SK-N-MC (cell line): ENCODE results near the gene AOPEP.

ENCODE experiments used
- DNase-seq: peaks from one replicate; pipeline ENCODE4 v3.0.0-alpha.2; 2011; ENCODE audit warnings: low read depth, low spot score
- H3K27ac ChIP-seq: fragments of 200-600 bp; sonication (generic); 2 replicates; pipeline ENCODE4 v1.5.1; 2016; ENCODE audit warnings: mixed run types
- H3K36me3 ChIP-seq: fragments of 200-600 bp; sonication (generic); 2 replicates; pipeline ENCODE4 v1.6.1; 2017; ENCODE audit warnings: antibody characterized with exemption, low read length, mixed read lengths; ENCODE audit not compliant: insufficient read depth
- H3K4me3 ChIP-seq: fragments of 200-600 bp; sonication (generic); 2 replicates; pipeline ENCODE4 v1.5.1; 2016
- H3K9ac ChIP-seq: fragments of 200-600 bp; sonication (generic); 2 replicates; pipeline ENCODE4 v1.8.0; 2017; ENCODE audit warnings: mixed run types, mixed read lengths; ENCODE audit not compliant: insufficient read length
- H3K9me3 ChIP-seq: fragments of 200-600 bp; sonication (generic); 2 replicates; pipeline ENCODE4 v1.6.1; 2017; ENCODE audit warnings: low read depth, mild to moderate bottlenecking, antibody characterized with exemption, low read length, moderate library complexity, mixed read lengths
- EZH2 ChIP-seq: fragments of 200-600 bp; sonication (generic); IDR thresholded peaks from one replicate; pipeline ENCODE4 v1.6.1; 2017; ENCODE audit warnings: antibody characterized with exemption
- FOXP2 ChIP-seq: optimal IDR thresholded peaks from 2 replicates; pipeline ENCODE3; 2011; ENCODE audit warnings: mild to moderate bottlenecking, moderate library complexity; ENCODE audit not compliant: insufficient read depth; ENCODE audit errors: extremely low read length, control extremely low read depth
- POLR2AphosphoS5 ChIP-seq: IDR thresholded peaks from 2 replicates; pipeline ENCODE4 v1.6.1; 2012; ENCODE audit warnings: mild to moderate bottlenecking, low read depth, low read length, borderline replicate concordance

The AOPEP gene

GRCh38 chr9:94791435-94791834, 64.9 kb downstream of the AOPEP start:
- no peak for DNase-seq
- Histone ChIP-seq H3K36me3 (peaks cover 22% of the 10 kb centered on the region; the same call in 1 of the 2 replicates), H3K9me3 (no peaks in the 10 kb centered on the region), H3K9ac (no peak overlapping the region), H3K4me3 (no peak overlapping the region), H3K27ac (no peak overlapping the region)
- no peak for TF ChIP-seq FOXP2
- no peak for TF ChIP-seq EZH2
- no peak for TF ChIP-seq POLR2AphosphoS5

- no peak for DNase-seq
- no peak overlapping the region for H3K4me3 ChIP-seq
- H3K9me3 ChIP-seq = no peaks in the 10 kb centered on the region
- no peak overlapping the region for H3K9ac ChIP-seq
- H3K36me3 ChIP-seq = peaks cover 22% of the 10 kb centered on the region; the same call in 1 of the 2 replicates
- no peak overlapping the region for H3K27ac ChIP-seq
- TF ChIP-seq POLR2AphosphoS5 (no peak), EZH2 (no peak), FOXP2 (no peak)
Observed at GRCh38 chr9:94792511-94792910, 66.0 kb downstream of the AOPEP start.

DNA sequence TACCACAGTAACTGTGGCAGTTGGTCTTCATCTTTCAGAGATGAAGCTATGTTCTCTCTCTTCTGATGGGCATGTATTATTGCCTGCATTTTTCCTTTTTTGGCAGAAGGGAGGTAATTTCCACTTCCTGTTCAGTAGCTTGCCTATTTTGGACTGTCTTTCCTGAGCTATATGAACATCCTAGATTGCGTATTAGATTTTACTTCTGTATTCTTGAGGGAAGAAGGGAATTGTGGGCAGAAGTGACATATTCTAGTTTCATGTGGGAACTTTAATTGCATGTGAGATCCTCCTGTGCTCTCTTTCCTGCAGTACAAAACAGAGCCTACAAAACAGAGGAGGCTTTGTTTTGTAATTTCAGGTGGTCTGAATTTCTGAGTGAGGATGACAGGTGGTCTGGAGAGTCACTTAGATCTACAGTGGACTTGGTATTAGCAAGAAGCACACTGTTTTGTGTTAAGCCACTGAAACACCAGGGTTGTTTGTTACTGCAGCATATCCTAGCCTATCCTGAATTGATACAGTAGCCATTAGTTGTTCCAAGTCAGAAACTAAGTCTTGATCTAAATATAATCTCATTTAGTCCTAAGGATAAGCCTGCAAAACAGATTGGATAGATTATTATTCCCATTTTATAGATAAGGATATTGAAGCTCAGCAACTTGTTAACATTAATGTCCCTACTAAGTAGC, 68.1 kb downstream of the AOPEP start:
- DNase-seq = no peak
- Histone ChIP-seq H3K9me3 (no peaks in the 10 kb centered on the region), H3K27ac (no peak overlapping the region), H3K36me3 (peaks cover 22% of the 10 kb centered on the region; the same call in 1 of the 2 replicates), H3K9ac (no peak overlapping the region), H3K4me3 (no peak overlapping the region)
- TF ChIP-seq POLR2AphosphoS5 = no peak
- no peak for TF ChIP-seq EZH2
- no peak for TF ChIP-seq FOXP2

DNA sequence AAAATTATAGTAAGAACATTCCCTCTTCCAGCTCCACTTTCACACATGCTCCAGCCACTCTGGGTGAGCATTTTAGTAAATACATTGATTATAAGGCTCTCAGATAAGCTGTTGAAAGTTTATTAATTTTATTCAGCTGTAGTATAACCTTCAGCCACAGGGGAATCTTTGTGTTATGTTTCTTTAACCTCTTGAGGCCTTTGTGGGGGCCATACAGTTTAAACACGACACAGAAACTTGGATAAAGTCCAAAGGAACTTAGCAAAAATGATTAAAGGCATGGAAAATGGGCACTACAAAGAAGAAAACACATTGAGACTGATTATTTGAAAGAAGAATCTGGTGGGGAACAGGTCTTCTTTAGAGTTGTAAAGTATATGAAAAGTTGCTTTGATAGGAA, 70.2 kb downstream of the AOPEP start:
- Histone ChIP-seq H3K27ac (no peak overlapping the region), H3K9ac (no peak overlapping the region), H3K9me3 (no peaks in the 10 kb centered on the region), H3K36me3 (peaks cover 26% of the 10 kb centered on the region), H3K4me3 (no peak overlapping the region)
- no peak for DNase-seq
- TF ChIP-seq FOXP2 (no peak), EZH2 (no peak), POLR2AphosphoS5 (no peak)

DNA sequence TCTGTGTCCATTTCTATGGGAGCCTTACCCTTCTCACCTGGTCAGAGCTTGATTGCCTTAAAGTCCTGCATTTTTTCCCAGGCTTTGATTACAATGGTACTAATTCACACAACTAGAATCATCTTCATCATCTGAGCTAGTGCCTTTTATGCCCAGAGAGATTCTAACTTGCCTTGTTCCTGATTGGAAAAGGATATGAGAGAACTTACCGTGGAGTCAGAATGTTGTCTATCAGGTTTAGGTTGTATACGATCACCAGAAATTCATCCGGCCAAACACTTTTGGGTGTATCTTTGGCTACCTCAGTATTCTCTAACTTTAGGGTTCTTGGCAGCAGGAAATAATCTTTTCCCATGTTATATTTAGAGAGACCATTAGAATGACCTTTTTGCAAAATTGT, 71.7 kb downstream of the AOPEP start:
- no peak overlapping the region for H3K27ac ChIP-seq
- no peak for DNase-seq
- TF ChIP-seq EZH2 (no peak), FOXP2 (no peak), POLR2AphosphoS5 (no peak)
- H3K9me3 ChIP-seq = no peaks in the 10 kb centered on the region
- H3K9ac ChIP-seq = no peak overlapping the region
- H3K36me3 ChIP-seq = peaks cover 21% of the 10 kb centered on the region
- no peak overlapping the region for H3K4me3 ChIP-seq

GRCh38 chr9:94798708-94799107, 72.2 kb downstream of the AOPEP start:
- TF ChIP-seq FOXP2 = no peak
- Histone ChIP-seq H3K27ac (no peak overlapping the region), H3K9ac (no peak overlapping the region), H3K36me3 (peaks cover 19% of the 10 kb centered on the region), H3K9me3 (no peaks in the 10 kb centered on the region), H3K4me3 (no peak overlapping the region)
- no peak for DNase-seq

- no peak for TF ChIP-seq EZH2
- no peak for TF ChIP-seq POLR2AphosphoS5
- no peak for TF ChIP-seq FOXP2
- no peak for DNase-seq
- Histone ChIP-seq H3K9ac (no peak overlapping the region), H3K36me3 (peaks cover 14% of the 10 kb centered on the region), H3K4me3 (no peak overlapping the region), H3K9me3 (no peaks in the 10 kb centered on the region), H3K27ac (no peak overlapping the region)
Observed at GRCh38 chr9:94799578-94800264, 73.2 kb downstream of the AOPEP start.

- peaks cover 9% of the 10 kb centered on the region for H3K36me3 ChIP-seq
- no peak for DNase-seq
- no peaks in the 10 kb centered on the region for H3K9me3 ChIP-seq
- H3K27ac ChIP-seq = no peak overlapping the region
- TF ChIP-seq FOXP2 (no peak), POLR2AphosphoS5 (no peak), EZH2 (no peak)
- no peak overlapping the region for H3K4me3 ChIP-seq
- no peak overlapping the region for H3K9ac ChIP-seq
Observed at GRCh38 chr9:94800424-94801117, 74.1 kb downstream of the AOPEP start.

DNA sequence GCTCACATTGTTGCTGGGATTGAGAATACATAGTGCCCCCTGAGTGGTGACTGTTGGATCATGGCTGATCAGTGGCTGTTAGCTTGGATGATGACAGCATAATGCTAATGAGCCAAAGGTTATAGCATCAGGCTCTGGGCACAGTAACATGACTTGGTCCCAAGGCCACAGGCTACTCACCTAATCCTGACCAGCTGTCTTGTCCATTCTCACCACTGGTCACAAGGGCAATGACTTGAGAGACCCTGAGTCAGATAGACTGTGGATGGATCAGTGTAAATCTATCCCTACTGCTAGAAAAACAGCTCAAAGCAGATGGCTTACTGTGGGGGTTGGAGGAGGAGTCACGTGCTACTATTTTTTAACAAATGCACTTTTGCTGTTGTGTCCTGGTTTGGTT, 74.7 kb downstream of the AOPEP start:
- no peak overlapping the region for H3K27ac ChIP-seq

More for the DNA sequence above, 74.7 kb downstream of the AOPEP start:
- Histone ChIP-seq H3K4me3 (no peak overlapping the region), H3K9me3 (no peaks in the 10 kb centered on the region), H3K9ac (no peak overlapping the region), H3K36me3 (peaks cover 9% of the 10 kb centered on the region)
- no peak for TF ChIP-seq FOXP2
- no peak for TF ChIP-seq EZH2
- TF ChIP-seq POLR2AphosphoS5 = no peak
- no peak for DNase-seq
